IMR-90 (cell line): ENCODE measurements around the gene C17orf107. TPM values are rescaled to one million over a fixed set of nuclear protein-coding genes. Genes with fewer than 3 reads are reported as not detected.

Experiments
- ATAC-seq: fragments of 200-7000 bp; cut with Tn5 transposase; 2 replicates; pipeline ENCODE4 v1.9.1; 2020; ENCODE audit warnings: low read depth, mild to moderate bottlenecking, moderate library complexity
- BruUV-seq: library from RNA; stranded (reverse); fragments of 400-500 nt; replicated peaks from 2 replicates; lab custom pipeline; 2021; lab: Mats Ljungman, UMichigan
- CTCF ChIA-PET: fragments of 300-600 bp; formaldehyde crosslinking; extraction: SDS; loops from one replicate; lab custom pipeline; 2021; ENCODE audit warnings: antibody characterized with exemption; lab: Yijun Ruan, JAX
- POLR2A ChIA-PET: fragments of 300-600 bp; sonication (Branson Sonifier 250); formaldehyde crosslinking; loops from one replicate; lab custom pipeline; 2022; ENCODE audit warnings: antibody characterized with exemption; ENCODE audit not compliant: unreplicated experiment; lab: Charles Lee
- DNase-seq: peaks from one replicate; pipeline ENCODE4 v3.0.0; 2013
- H2AFZ ChIP-seq: replicated peaks from 2 replicates; pipeline ENCODE3; 2013; ENCODE audit warnings: low read length, mild to moderate bottlenecking; ENCODE audit not compliant: poor library complexity
- H2AK5ac ChIP-seq: 2 replicates; pipeline ENCODE4 v1.6.1; 2013; ENCODE audit warnings: low read depth, low read length, inconsistent platforms
- H2AK9ac ChIP-seq: replicated peaks from 2 replicates; pipeline ENCODE3; 2013; ENCODE audit warnings: mild to moderate bottlenecking, low read depth, low read length, moderate library complexity; ENCODE audit not compliant: poor library complexity
- H2BK120ac ChIP-seq: 2 replicates; pipeline ENCODE4 v1.6.1; 2013; ENCODE audit warnings: low read depth, low read length, inconsistent platforms
- H2BK15ac ChIP-seq: 3 replicates; pipeline ENCODE4 v1.6.1; 2013; ENCODE audit warnings: low read depth, low read length, inconsistent platforms
- H2BK20ac ChIP-seq: 2 replicates; pipeline ENCODE4 v1.6.1; 2013; ENCODE audit warnings: low read depth, mild to moderate bottlenecking, inconsistent platforms, low read length, moderate library complexity
- H2BK5ac ChIP-seq: 2 replicates; pipeline ENCODE4 v1.6.1; 2013; ENCODE audit warnings: mild to moderate bottlenecking, low read depth, low read length, inconsistent platforms; ENCODE audit not compliant: poor library complexity, severe bottlenecking
- H3K14ac ChIP-seq: replicated peaks from 2 replicates; pipeline ENCODE4 v1.6.1; 2013; ENCODE audit warnings: low read depth, low read length, inconsistent platforms
- H3K18ac ChIP-seq: 2 replicates; pipeline ENCODE4 v1.6.1; 2013; ENCODE audit warnings: low read depth, low read length, control low read depth
- H3K23ac ChIP-seq: 2 replicates; pipeline ENCODE4 v1.6.1; 2013; ENCODE audit warnings: low read depth, low read length, inconsistent platforms
- H3K27ac ChIP-seq: 2 replicates; pipeline ENCODE4 v1.5.1; 2013; ENCODE audit warnings: mild to moderate bottlenecking, control low read depth, low read length; ENCODE audit not compliant: insufficient read depth
- H3K27me3 ChIP-seq: 2 replicates; pipeline ENCODE4 v1.6.1; 2013; ENCODE audit warnings: low read length; ENCODE audit not compliant: control insufficient read depth, insufficient read depth
- H3K36me3 ChIP-seq: 2 replicates; pipeline ENCODE4 v1.6.1; 2013; ENCODE audit warnings: low read length, mixed read lengths; ENCODE audit not compliant: control insufficient read depth, insufficient read depth
- H3K4ac ChIP-seq: 2 replicates; pipeline ENCODE4 v1.6.1; 2013; ENCODE audit warnings: low read depth, low read length, inconsistent platforms
- H3K4me1 ChIP-seq: 2 replicates; pipeline ENCODE4 v1.6.1; 2013; ENCODE audit warnings: low read length, mixed read lengths; ENCODE audit not compliant: control insufficient read depth, insufficient read depth
- H3K4me2 ChIP-seq: 2 replicates; pipeline ENCODE4 v1.6.1; 2013; ENCODE audit warnings: low read depth, mild to moderate bottlenecking, control low read depth, low read length, moderate library complexity
- H3K4me3 ChIP-seq: 2 replicates; pipeline ENCODE4 v1.5.1; 2013; ENCODE audit warnings: low read depth, mild to moderate bottlenecking, control low read depth, low read length, moderate library complexity; ENCODE audit not compliant: insufficient read depth
- H3K56ac ChIP-seq: 2 replicates; pipeline ENCODE4 v1.6.1; 2013; ENCODE audit warnings: low read length, inconsistent platforms; ENCODE audit not compliant: insufficient read depth; ENCODE audit errors: extremely low read depth
- H3K79me1 ChIP-seq, 2 experiments: 2 replicates each; pipeline ENCODE4 v1.6.1; 2013; ENCODE audit warnings: low read length in 2 of 2, inconsistent platforms in 1 of 2, low read depth in 1 of 2
- H3K9ac ChIP-seq: 2 replicates; pipeline ENCODE4 v1.6.1; 2013; ENCODE audit warnings: low read depth, low read length, control low read depth
- H3K9me1 ChIP-seq: 2 replicates; pipeline ENCODE4 v1.6.1; 2013; ENCODE audit warnings: low read length, inconsistent platforms; ENCODE audit not compliant: insufficient read depth
- H3K9me3 ChIP-seq: 2 replicates; pipeline ENCODE4 v1.6.1; 2013; ENCODE audit warnings: low read length; ENCODE audit not compliant: control insufficient read depth, insufficient read depth
- H4K20me1 ChIP-seq: 2 replicates; pipeline ENCODE4 v1.6.1; 2013; ENCODE audit warnings: low read length, inconsistent platforms; ENCODE audit not compliant: insufficient read depth
- H4K5ac ChIP-seq: 2 replicates; pipeline ENCODE4 v1.6.1; 2013; ENCODE audit warnings: mild to moderate bottlenecking, low read depth, low read length, control low read depth
- H4K8ac ChIP-seq, 2 experiments: 2 replicates each; pipeline ENCODE4 v1.6.1; 2013; ENCODE audit warnings: low read depth in 2 of 2, low read length in 2 of 2, control low read depth in 1 of 2, inconsistent platforms in 1 of 2
- H4K91ac ChIP-seq: 2 replicates; pipeline ENCODE4 v1.6.1; 2013; ENCODE audit warnings: low read depth, low read length, inconsistent platforms; ENCODE audit not compliant: insufficient read depth
- MAFK ChIP-seq: IDR thresholded peaks from 2 replicates; pipeline ENCODE4 v1.6.1; 2012; ENCODE audit warnings: low read depth, low read length, improper control_type of control experiment
- WGBS, 2 experiments: methylation state at CpG; one replicate each; pipeline versions ENCODE4 v1.1.5 to v1.1.7; 2013; ENCODE audit warnings: missing lambda C conversion rate in 2 of 2; ENCODE audit not compliant: insufficient read length in 1 of 2; ENCODE audit errors: extremely low coverage in 2 of 2; 5-methylcytosine and 5-hydroxymethylcytosine counted together
- dilution Hi-C: fragments of 300-500 bp; cut with HindIII; formaldehyde crosslinking; loops from one replicate; pipeline ENCODE4 v1.14.3; 2018; ENCODE audit warnings: low sequenced_read_pairs; ENCODE audit not compliant: unreplicated experiment
- in situ Hi-C: fragments of 300-500 bp; cut with MboI; formaldehyde crosslinking; loops from 3 replicates; pipeline ENCODE4 v1.14.3; 2019; ENCODE audit warnings: low sequenced_read_pairs, inconsistent platforms, mixed read lengths
- intact Hi-C: fragments of 100-400 bp; cut with micrococcal nuclease; formaldehyde crosslinking; loops from 2 replicates; pipeline ENCODE4 v1.10.0; 2022
- polyA plus RNA-seq, 3 experiments: library from polyadenylated mRNA; depleted of rRNA; stranded (reverse); fragments of >200 nt; gene quantifications; 2 replicates each; pipeline ENCODE4 v1.2.3, GENCODE V29; 2012; ENCODE audit warnings: low replicate concordance in 1 of 3
- total RNA-seq: library from RNA; depleted of rRNA; stranded (reverse); fragments of >200 nt; gene quantifications from 2 replicates; pipeline ENCODE4 v1.2.3, GENCODE V29; 2012

Gene C17orf107
- total and polyA plus RNA-seq, 2 of the 4 experiments (the other 2 are of a cell fraction) = 0.54 to 0.82 TPM

DNA sequence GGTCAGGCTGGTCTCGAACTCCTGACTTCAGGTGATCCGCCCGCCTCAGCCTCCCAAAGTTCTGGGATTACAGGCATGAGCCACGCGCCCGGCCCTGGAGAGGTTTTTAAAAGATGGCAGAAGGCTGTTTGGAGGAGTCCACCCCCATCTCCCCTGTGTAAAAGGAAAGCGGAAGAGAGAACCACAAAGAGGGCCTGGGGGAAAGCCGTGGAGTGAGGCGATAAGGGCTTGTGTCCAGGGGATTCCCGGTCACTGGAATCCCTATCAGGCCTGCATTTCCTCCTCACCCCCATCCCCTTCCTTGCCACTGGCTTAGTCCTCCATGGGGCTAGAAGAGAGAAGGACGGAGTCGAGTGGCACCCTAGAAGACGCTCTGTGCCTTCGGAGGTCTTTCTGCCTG lies 32.6 kb downstream of the C17orf107 start, which contains the start of gene GP1BA:
Gene GP1BA (plus strand): TSS at position 315 of the 400 bp plus-strand sequence. CDS start 328 bp downstream, outside the sequence.
- Histone ChIP-seq H2AK5ac (no peak within 1 kb of the TSS), H2BK15ac (no peak within 1 kb of the TSS), H3K23ac (no peak within 1 kb of the TSS), H3K18ac (no peak within 1 kb of the TSS), H3K14ac (no peak within 1 kb of the TSS), H4K5ac (no peak within 1 kb of the TSS), H3K79me1 (no peaks in the 10 kb centered on the region; a peak in 1 of 4 replicates), H3K4me2 (no peak within 1 kb of the TSS), H2AK9ac (no peak within 1 kb of the TSS), H2AFZ (no peak within 1 kb of the TSS), H3K4me3 (no peak within 1 kb of the TSS), H4K91ac (no peak within 1 kb of the TSS), H2BK5ac (no peak within 1 kb of the TSS), H3K4ac (no peak within 1 kb of the TSS), H2BK120ac (no peak within 1 kb of the TSS), H3K9ac (no peak within 1 kb of the TSS), H3K36me3 (peaks cover 6% of the 10 kb centered on the region), H3K9me1 (peaks cover 9% of the 10 kb centered on the region), H3K56ac (no peak within 1 kb of the TSS), H4K20me1 (no peaks in the 10 kb centered on the region), H2BK20ac (no peak within 1 kb of the TSS), H3K27ac (no peak within 1 kb of the TSS), H3K9me3 (no peaks in the 10 kb centered on the region), H4K8ac (no peak within 1 kb of the TSS), H3K27me3 (no peaks in the 10 kb centered on the region), H3K4me1 (peaks cover 4% of the 10 kb centered on the region)
- no TSS peak for BruUV-seq
- TF ChIP-seq MAFK = no peak
- ChIA-PET POLR2A (no interaction called here), CTCF (no interaction called here)
- DNase-seq = no peak
- ATAC-seq = no peak
- 100% methylated on average over 2 of the region's 14 CpGs; no CpG with 5 or more reads in 1 of the 2 experiments for WGBS, 2 experiments
- dilution Hi-C loops (no loop called here), intact Hi-C loops (no loop called here), in situ Hi-C loops (no loop called here)
